ENCODE data around the gene SMPD3.
"Not testable (repeated sequence)": the region's sequence is repeated elsewhere in the genome, so short reads cannot be mapped to it uniquely, and the experiment has no call there.

The SMPD3 gene

DNA sequence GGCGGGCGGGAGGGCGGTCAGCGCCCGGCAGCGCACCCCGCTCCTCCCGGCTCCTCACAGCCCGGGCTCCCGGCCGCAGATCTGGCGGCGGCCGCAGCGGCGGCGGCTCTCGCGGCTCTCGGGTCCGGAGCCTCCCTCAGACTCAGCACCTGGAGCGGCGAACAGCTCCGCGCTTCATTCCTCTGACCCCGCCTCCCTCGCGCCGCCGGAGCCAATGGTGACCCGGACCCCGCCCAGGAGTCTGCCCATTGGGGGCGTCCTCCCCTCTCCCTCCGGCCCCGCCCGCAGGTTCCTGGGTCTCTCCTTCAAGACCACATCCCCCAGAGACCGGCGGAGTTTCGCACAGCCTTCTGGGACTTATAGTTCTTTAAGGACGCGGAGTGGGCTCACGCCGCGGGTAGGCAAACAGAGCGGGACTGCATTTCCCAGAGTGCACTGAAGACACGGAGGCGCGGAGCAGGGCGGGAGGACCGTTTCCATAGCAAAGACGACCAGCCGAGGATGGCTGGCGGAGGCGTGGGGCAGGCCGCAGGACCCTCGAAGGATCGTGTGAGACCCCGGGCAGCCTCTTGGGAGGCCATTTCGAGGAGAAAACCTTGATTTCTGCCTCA is at the start of gene SMPD3:
TSS of gene SMPD3 (minus strand) at position 149 of the 611 bp plus-strand sequence. CDS start 76,327 bp downstream, outside the sequence.
- in situ Hi-C loops (cut with MboI; ENCODE audit: low sequenced_read_pairs), result no loop called here

DNA sequence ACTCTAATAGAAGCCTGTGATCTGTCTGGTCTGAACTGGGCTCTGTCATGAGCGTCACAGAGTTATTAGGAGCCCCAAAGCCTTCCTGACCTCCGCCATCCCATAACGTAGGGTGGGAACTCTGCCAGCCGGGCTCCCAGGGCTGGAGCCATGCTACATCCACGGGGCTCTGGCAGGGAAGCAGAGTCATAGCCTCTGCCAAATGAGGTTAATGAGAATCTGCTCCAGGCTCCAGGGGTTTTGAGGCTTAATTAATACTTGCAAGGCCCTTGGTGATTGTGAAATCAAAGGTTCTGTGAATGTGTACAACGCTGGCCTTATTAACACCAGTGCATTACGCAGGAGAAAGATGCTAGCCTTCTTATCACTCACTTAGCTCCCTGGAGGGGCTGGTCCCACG is 48.4 kb upstream of the SMPD3 start:
- in situ Hi-C loops (cut with MboI; ENCODE audit: low sequenced_read_pairs), result no loop called here

DNA sequence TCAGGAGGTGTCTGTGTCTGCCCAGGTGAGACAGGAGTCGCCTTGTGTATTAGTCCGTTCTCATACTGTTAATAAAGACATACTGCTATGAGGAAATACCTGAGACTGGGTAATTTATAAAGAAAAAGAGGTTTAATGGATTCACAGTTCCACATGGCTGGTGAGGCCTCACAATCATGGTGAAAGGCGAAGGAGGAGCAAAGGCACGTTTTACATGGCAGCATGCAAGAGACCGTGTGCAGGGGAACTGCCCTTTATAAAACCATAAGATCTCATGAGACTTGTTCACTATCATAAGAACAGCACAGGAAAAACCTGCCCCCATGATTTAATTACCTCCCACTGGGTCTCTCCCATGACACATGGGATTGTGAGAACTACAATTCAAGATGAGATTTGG is 46.0 kb upstream of the SMPD3 start:
- in situ Hi-C loops (cut with MboI; ENCODE audit: low sequenced_read_pairs), result not testable (repeated sequence)

DNA sequence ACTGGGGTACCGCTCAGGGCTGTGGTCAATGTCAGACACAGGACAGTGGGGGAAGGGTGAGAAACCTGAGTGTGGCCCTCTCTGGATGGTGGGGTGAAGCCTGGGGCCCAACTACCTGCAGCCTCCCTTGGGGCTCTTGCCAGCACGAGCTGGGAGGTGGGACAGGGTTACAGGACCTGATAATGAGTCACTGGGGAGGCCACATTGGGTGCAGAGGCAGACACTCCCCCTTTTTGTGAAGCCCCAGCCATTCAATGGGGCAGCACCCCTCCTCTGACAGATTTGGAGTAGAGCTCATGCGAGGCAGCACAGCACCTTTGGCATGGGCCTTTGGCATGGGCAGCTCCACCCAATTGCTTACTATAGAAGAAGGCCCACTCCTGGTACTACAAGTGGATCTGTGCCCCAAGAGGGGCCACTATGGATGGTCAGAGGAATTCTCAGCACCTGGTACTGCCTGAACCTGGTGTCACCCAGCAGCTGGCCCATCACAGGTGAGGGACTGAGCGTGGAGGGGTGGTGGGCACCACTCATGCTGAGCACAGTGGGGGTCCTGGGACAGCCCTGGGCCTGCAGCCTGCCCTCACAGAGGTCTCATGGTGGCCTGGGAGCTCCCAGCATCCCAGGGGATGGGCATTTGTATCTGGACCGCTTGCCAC is 45.2 kb upstream of the SMPD3 start:
- in situ Hi-C loops (cut with MboI; ENCODE audit: low sequenced_read_pairs), result no loop called here

DNA sequence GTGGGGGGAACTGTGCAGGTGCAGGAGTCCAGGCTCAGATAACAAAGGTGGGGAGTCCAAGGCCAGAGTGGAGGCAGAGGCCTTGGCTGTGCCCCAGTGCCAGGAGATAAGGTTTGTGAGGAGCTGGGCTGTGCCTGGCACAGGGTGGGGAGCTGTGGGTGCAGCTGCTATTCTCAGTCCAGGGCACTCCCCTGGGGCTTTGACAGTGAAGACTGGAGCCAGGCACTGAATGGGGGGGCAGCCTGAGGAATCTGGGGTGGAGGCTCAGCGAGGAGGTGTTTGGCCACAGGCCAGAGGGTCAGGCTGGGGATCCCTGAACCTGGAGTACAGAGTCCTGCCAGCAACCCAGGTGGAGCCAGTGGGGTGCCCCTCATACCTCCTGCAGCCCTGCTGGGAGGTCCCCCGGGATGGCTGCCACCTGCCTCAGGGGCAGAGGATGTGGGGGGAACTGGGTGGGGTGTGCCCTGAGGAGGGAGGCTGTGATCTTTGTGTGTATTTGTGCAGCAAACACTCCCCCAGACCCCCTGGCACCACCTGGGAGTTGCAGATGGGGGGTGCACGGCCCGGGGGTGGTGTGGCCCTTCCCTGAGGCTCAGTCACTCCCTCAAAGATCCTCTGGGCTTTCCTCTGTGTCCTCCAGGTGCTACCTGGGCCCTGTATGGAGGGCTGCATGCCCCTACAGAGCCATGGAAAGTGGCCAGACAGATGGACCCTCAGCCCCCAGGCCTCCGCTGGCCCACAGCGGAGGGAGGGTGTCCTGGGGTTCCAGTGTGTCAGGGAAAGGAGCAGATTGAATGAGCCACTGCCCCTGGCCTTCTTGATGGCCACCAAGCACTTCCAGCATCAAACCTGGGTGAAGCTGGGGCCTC is 44.5 kb upstream of the SMPD3 start:
- in situ Hi-C loops (cut with MboI; ENCODE audit: low sequenced_read_pairs), result no loop called here

DNA sequence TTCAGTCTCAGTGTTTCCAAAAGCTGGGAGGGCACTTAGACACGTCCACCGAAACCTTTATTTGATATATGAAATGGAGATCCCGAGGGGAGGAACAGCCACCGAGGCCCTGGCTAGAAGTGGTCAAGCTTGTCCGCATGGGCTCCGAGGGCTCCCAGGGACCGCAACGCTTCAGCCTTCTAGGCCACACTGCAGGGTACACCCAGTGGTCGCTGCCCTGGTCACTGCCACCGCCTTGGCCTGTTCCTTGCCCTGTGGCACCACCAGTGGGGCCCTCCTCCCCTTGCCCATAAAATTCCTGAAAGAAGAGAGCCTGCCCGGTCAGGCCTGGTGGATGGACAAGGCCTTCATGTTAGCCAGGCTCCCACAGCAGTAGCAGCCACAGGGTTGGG is 43.8 kb upstream of the SMPD3 start:
- in situ Hi-C loops (cut with MboI; ENCODE audit: low sequenced_read_pairs), result no loop called here

DNA sequence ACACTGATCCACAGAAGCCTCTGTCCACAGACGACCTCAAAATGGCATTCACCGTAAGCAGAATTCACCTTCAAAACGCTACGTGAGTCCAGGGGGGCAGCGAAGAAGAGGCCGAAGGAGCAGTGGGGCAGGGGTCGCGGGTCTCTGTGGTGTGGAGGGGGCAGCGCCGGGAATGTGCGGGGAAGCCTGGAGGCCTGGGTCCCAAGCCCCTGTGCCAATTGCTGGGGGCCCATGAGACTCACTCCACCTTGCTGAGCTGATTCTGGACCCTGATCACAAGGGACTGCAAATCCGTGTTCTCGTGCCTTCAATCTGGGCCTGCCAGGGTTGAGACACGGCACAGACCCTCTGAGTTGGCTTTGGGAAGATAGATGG is 43.3 kb upstream of the SMPD3 start:
- in situ Hi-C loops (cut with MboI; ENCODE audit: low sequenced_read_pairs), result no loop called here

DNA sequence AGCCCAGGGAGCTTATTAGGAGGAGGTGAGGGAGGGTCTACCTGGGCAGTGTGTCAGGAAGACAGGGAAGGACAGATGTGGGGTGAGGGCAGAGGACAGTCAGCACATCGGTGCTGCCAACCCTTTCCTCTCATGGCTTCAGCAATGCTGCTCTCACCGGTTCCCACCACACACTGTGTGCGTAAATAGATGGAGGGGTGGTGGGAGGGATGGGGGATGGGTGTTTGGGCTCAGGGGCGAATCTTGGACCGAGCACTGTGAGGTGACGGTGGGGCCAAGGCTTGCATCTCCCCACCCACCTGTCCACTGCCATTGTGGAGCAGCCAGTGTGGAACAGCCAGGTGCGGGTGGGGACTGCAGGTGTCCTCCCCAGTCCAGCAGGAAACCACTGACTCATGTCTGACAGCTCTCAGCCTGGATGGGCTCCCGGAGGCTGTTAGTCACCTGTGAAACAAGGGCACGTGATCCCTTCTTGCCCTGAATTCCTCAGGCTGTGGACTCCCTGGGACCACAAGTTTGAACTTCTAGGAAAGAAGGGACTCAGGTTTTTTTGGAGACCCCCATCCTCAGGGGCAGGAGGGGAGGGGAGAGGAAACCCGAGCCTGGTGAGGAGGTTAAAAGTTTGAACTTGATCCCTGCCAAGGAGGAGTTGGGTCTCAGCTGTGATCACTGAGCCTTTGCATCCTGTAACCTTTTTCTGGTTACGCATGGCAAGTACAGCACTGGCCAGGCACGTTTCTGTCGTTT is 42.7 kb upstream of the SMPD3 start:
- in situ Hi-C loops (cut with MboI; ENCODE audit: low sequenced_read_pairs), result no loop called here

DNA sequence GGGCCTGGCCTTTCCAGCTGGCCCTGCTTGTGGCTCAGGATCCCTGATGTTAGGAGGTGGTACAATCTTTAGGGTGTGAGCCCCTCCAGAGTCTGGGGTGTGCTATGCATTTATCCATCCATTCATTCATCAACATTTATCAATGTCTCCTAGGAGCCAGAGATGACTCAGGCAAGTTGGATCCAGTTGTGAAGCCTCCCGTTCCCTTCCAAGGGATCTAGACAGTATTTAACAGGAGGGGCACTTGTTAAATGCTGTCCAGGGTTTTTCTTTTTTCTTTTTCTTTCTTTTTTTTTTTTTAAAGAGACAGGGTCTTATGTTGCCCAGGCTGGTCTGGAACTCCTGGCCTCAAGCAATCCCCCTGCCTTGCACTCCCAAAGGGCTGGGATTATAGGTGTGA is 42.0 kb upstream of the SMPD3 start:
- in situ Hi-C loops (cut with MboI; ENCODE audit: low sequenced_read_pairs), result no loop called here

DNA sequence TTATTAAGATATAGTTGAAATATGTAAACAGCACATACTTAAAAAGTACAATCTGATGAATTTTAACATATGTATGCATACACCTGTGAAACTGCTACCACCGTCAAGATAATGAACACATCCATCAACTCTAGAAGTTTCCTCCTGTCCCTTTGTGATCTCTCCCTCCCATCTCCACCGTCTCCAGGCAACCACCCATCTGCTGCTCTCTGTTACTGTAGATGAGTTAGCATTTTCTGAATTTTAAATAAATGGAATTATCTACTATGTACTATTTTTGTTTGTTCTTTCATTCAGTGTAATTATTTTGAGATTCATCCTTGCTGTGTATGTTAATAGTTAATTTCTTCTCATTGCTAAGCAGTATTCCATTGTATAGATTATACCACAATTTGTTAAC is 40.2 kb upstream of the SMPD3 start:
- in situ Hi-C loops (cut with MboI; ENCODE audit: low sequenced_read_pairs), result no loop called here

DNA sequence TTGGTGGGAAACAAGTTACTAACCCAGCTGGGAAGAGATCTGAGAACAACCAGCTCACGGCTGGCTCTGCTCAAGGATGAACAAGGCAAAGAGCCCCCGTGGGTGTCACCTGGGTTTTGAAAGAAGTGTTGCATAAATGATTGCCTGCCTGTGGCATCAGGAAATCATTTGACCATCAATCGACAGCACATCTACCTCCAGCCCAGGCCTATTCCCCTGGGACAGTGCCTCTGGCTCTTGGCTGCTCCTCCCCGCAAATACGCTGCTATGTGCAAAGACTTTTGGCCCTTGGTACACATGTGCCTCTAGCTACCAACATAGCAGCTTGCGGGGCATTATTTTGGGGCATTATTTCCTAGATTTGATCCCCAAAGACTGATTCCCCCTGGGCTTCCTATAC is 39.4 kb upstream of the SMPD3 start:
- in situ Hi-C loops (cut with MboI; ENCODE audit: low sequenced_read_pairs), result no loop called here

DNA sequence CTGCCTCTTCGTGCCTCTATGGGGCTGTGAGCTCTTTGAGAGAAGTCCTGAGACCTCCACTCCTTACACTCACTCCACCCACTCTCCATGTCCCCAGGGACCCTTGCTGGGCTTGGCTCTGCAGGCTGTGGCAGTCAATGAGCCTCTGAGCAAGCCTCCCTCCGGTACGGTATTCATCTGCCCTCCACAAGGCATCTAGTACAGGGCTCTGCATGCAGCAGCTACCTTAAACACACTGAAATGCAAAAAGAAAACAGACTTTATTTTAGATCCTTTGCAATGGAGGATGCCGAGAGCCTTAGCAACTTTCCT is 38.9 kb upstream of the SMPD3 start:
- in situ Hi-C loops (cut with MboI; ENCODE audit: low sequenced_read_pairs), result no loop called here

DNA sequence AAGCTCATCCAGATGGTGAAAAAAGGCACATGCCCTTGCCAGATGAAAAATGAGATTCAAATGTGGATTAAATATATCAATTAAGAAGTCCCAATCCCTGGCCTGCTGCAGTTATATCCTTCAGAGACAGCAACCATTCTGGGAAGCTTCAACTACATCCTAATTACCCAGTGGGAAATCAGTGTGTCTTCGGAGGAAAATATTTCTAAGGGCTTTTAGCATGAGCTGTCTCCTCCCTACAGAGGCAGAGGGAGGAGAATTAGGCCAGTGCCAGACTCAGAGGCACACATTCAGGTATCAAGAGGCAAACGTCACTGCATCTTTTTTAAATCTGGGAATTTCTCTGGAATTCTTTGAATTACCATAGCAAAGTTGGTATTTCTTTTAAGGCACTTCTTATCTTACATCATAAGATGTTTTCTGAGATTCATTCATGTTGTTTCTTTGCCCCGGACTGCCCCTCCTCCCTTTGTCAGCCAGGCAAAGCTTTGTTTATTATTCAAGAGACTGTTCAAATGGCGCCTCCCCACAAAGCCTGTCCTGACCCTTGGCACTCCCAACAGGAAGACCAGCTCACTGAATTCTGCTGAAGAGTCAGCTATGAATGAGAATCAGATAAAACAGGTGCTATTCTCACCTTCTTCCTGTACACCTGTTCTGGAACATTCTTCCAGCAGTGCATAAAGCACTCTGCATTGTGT is 38.3 kb upstream of the SMPD3 start:
- in situ Hi-C loops (cut with MboI; ENCODE audit: low sequenced_read_pairs), result no loop called here

DNA sequence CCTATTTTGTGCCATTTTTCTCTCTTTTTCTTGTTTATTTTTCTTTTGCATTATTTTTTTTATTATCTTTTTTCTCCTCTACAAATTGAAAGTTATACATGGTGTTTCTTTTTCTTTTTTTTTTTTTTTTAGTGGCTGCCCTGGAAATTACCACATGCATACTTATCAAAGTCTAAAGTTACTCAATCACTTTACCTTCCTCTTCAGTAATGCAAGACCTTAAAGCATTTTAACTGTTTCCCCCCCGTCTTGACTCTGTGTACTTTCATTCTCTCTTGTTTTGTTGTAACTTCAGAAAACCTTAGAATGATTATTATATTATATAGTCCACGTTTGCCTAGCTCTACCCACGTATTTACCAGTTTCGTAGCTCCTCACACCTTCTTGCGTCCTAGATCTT is 33.3 kb upstream of the SMPD3 start:
- in situ Hi-C loops (cut with MboI; ENCODE audit: low sequenced_read_pairs), result no loop called here

DNA sequence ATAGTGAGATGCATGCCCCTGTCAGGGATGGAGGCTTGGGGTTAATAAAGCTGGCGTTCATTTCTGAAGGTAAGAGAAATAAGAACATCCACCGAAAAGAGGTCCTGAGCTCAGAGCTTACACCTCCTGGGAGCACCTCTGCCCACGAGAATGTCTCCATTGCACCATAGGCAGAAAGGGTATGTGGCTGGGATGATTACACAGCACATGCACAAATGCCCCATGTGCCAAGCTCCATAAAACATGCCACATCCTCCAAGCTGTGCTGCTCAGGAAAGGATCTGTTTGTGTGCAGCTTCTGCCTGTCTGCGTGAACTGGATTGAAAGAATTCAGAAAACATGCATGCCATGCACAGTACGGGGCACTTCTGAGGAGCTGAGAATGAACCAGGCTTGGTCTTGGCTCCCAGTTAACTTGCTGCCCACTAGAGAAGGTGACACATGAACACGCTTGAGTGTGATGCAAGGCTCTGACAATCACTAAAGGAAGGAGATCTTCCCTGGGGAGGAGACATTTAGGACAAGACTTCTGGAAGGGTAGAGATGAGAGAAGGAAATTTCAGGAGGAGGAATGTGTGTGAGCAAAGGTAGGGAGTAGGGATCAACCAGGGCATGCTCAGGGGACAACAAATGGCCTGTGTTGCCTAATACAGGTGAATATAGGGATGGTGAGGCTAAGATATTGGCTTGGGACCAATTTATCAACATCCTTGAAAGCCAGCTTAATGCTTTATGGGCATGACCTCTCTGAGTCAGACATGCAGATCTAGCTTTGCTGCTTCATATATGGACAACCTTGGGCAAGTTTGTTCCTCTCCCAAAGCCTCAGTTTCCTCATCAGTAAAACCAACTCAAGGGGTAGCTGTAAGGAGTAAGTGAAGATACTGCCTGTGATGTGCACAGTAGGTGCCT is 32.0 kb upstream of the SMPD3 start:
- in situ Hi-C loops (cut with MboI; ENCODE audit: low sequenced_read_pairs), result no loop called here

DNA sequence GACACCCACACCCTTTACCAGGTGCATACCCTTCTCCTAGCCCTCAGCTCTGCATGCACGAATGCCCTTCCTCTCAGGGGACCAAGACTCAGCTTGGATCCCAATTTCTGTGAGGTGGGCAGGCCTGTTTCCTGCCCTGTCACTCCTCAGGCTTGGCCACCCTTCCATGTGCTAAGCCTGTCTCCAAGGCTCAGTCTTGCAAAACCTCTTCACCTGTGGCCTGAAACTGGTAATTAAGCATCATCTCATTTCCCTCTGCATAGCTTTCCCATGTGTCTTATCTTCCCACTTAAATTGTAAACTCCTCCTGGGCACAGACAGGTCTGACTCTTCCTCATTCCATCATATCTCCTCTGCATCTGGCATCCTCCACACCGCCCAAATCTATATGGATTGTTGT is 31.0 kb upstream of the SMPD3 start:
- in situ Hi-C loops (cut with MboI; ENCODE audit: low sequenced_read_pairs), result no loop called here

DNA sequence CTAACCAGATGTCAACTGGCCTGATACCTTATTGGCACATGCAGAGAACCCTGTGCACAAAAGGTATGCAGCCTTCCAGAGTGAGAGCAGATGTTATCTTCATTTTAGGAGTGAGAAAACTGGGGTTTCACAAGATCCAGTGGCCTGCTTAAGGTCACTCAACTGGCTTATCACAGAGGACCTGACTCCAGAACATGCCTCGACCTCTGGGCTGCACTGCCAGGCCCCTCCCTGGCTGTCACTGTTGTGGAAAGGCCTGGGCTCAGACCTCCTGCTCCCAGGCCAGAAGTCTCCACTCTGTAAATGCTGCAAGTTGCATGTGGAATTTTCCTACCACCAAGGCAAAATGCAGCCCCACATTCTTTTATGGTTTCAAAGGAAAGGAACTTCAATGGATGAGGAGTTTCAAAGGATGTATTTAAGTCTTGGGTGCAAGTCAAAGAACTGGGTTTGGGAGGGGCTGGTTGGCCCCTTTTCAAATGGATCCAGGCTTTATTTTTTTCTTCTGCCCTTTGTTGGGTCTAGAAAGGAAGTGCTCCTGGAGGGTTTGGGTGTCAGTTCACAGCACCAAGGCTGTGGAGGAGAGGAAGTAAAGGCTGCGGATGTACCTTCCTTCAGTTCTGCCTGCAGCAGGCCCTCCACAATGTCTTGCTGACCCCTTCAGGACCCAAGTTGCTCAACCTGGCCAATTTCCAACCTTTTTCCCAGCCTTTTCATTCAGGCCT is 30.4 kb upstream of the SMPD3 start:
- in situ Hi-C loops (cut with MboI; ENCODE audit: low sequenced_read_pairs), result no loop called here

DNA sequence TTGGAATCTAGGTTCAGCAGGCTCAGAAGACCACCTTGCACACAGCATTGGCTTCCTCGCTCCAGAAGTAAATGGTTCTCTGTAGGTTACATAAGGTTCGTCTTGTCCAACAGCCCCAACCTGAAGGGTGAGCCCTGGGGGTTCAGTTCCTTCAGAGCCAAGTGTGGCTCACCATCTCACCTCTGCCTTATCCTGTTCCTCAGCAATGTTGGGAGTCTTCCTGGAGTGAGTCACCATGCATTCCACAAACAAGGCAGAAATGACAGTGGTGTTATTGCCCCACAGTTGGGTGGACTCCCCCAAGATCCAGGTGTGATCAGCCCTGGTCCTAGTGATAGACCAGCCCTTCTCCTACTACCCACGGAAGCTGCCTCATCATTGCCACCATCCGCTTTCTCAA is 26.8 kb upstream of the SMPD3 start:
- in situ Hi-C loops (cut with MboI; ENCODE audit: low sequenced_read_pairs), result no loop called here

DNA sequence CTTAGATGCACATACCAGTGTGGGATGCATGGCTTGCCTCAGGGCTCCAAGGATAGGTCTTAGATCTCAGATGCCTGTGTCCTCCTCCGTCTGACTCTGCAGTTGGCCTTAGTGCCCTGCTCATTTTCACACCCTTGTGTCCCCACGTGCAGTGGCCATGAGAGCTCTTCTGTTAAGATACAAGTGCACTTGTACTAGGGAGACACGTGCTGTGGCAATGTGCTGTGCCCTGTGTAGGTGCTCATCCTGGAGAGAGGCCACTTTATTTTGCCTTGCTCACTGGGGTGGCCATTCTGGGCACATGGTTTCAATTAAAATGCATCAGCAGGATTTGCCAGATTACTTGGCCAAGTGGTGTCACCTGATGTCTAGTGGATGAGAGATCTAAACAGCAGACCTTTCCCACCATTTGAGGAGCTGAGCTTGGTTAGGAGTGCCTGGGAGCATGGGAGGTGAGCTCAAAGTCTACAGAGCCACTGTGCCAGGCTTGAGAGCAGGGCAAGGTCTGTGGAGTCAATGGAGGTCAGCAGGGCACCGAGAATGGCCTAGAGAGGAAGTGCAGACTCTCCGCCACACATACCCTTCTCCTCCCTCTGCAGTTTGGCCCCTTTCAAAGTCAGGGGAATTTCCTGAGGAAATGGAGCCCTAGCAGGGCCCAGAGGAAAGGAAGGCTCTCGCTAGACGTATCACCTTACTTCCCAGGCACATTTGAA is 25.2 kb upstream of the SMPD3 start:
- in situ Hi-C loops (cut with MboI; ENCODE audit: low sequenced_read_pairs), result no loop called here

Measured in hTERT RPE-1 (cell line).